Mammary epithelial cell (primary cell): ENCODE data around the gene YKT6.

Source experiments
- EZH2 ChIP-seq: IDR thresholded peaks from 2 replicates; pipeline ENCODE4 v1.6.1; 2012; ENCODE audit warnings: low read length, inconsistent platforms, borderline replicate concordance
- TF ChIP-seq, protein P1 (sequence below), 2 donors: IDR thresholded peaks in 1 of 2; conservative IDR thresholded peaks in 1 of 2; 2 replicates each; pipeline ENCODE4 v1.5.1; 2011 to 2012; ENCODE audit warnings: inconsistent platforms in 2 of 2, low read length in 2 of 2, mild to moderate bottlenecking in 2 of 2, control low read depth in 1 of 2, low read depth in 1 of 2; ENCODE audit not compliant: insufficient read depth in 1 of 2; ENCODE audit errors: extremely low read depth in 1 of 2

DNA sequence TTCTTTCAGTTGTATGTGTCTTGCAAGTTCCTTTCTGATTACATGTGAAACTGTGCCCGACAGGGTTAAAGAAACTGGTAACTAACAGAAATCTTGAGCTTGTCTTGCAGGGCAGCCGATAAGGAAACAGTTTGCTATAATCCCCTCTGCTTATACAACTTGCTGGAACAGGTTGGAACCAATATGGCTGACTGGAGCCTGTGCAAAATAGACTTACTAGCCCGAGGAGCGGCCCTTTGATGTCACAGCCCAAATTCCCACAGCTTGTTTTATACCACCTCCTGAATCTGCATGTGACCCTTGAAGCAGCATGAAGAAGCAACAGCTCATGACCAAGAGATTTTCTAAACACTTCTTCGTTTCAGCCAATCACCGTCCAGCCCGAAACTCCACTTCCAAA, 3.3 kb upstream of the YKT6 start:
- TF ChIP-seq, protein P1, sequence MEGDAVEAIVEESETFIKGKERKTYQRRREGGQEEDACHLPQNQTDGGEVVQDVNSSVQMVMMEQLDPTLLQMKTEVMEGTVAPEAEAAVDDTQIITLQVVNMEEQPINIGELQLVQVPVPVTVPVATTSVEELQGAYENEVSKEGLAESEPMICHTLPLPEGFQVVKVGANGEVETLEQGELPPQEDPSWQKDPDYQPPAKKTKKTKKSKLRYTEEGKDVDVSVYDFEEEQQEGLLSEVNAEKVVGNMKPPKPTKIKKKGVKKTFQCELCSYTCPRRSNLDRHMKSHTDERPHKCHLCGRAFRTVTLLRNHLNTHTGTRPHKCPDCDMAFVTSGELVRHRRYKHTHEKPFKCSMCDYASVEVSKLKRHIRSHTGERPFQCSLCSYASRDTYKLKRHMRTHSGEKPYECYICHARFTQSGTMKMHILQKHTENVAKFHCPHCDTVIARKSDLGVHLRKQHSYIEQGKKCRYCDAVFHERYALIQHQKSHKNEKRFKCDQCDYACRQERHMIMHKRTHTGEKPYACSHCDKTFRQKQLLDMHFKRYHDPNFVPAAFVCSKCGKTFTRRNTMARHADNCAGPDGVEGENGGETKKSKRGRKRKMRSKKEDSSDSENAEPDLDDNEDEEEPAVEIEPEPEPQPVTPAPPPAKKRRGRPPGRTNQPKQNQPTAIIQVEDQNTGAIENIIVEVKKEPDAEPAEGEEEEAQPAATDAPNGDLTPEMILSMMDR (conservative IDR thresholded peaks at IDR 0.05 in 1 of 2, IDR thresholded peaks at IDR 0.05 in 1 of 2; ENCODE audit: extremely low read depth in 1 of 2, insufficient read depth in 1 of 2, low read depth in 1 of 2, low read length in 2 of 2) = no peak
- TF ChIP-seq EZH2 = no peak
